Smooth muscle cell (in vitro differentiated cells): ENCODE results near the gene DAB1. TPM values are rescaled to one million over a fixed set of nuclear protein-coding genes. Genes with fewer than 3 reads are reported as not detected.

ENCODE experiments used
- DNase-seq: peaks from one replicate; lab custom pipeline; 2025; ENCODE audit not compliant: unreplicated experiment; lab: John Stamatoyannopoulos, UW
- H2AFZ ChIP-seq: fragments of 200-600 bp; sonication (generic); 2 replicates; pipeline ENCODE4 v1.6.0; 2016; ENCODE audit warnings: antibody characterized with exemption, low read depth, mild to moderate bottlenecking
- H3F3A ChIP-seq: fragments of 200-600 bp; sonication (generic); 2 replicates; pipeline ENCODE4 v1.6.0; 2017; ENCODE audit warnings: antibody characterized with exemption, low read depth
- H3K27ac ChIP-seq: fragments of 200-600 bp; sonication (generic); 2 replicates; pipeline ENCODE4 v1.5.1; 2016; ENCODE audit warnings: low read depth, mild to moderate bottlenecking
- H3K27me3 ChIP-seq: fragments of 200-600 bp; sonication (generic); 2 replicates; pipeline ENCODE4 v1.6.1; 2016; ENCODE audit warnings: low read depth, mild to moderate bottlenecking
- H3K36me3 ChIP-seq: fragments of 200-600 bp; sonication (generic); 2 replicates; pipeline ENCODE4 v1.5.1; 2016; ENCODE audit warnings: low read depth
- H3K4me1 ChIP-seq: fragments of 200-600 bp; sonication (generic); 2 replicates; pipeline ENCODE4 v1.5.1; 2016; ENCODE audit warnings: low read depth
- H3K4me2 ChIP-seq: fragments of 200-600 bp; sonication (generic); 2 replicates; pipeline ENCODE4 v1.6.0; 2016; ENCODE audit warnings: mild to moderate bottlenecking
- H3K4me3 ChIP-seq: fragments of 200-600 bp; sonication (generic); 2 replicates; pipeline ENCODE4 v1.5.1; 2016; ENCODE audit warnings: mild to moderate bottlenecking
- H3K79me2 ChIP-seq: fragments of 200-600 bp; sonication (generic); 2 replicates; pipeline ENCODE4 v1.6.0; 2016; ENCODE audit warnings: low read depth, mild to moderate bottlenecking
- H3K9ac ChIP-seq: fragments of 200-600 bp; sonication (generic); 2 replicates; pipeline ENCODE4 v1.6.0; 2016; ENCODE audit warnings: low read depth
- H3K9me3 ChIP-seq: fragments of 200-600 bp; sonication (generic); replicated peaks from 2 replicates; pipeline ENCODE4 v1.5.1; 2016; ENCODE audit warnings: low read depth
- H4K20me1 ChIP-seq: fragments of 200-600 bp; sonication (generic); 2 replicates; pipeline ENCODE4 v1.6.0; 2016; ENCODE audit warnings: low read depth
- CTCF ChIP-seq: fragments of 200-600 bp; sonication (generic); IDR thresholded peaks from 2 replicates; pipeline ENCODE4 v1.5.1; 2017; ENCODE audit warnings: borderline replicate concordance, mild to moderate bottlenecking, antibody characterized with exemption; ENCODE audit not compliant: insufficient read depth, poor library complexity, severe bottlenecking
- WGBS: methylation state at CpG from one replicate; pipeline ENCODE4 v1.1.7; 2016; ENCODE audit warnings: low lambda C conversion rate; 5-methylcytosine and 5-hydroxymethylcytosine counted together
- polyA plus RNA-seq: library from polyadenylated mRNA; unstranded; fragments of >200 nt; fragmentation: Nextera tagmentation; extraction: Ambion mirVana; gene quantifications from 2 replicates; pipeline ENCODE4 v1.2.1, GENCODE V29; 2016
- total RNA-seq: library from RNA; depleted of rRNA; stranded (reverse); fragments of >200 nt; gene quantifications from 2 replicates; pipeline ENCODE4 v1.2.3, GENCODE V29; 2014

Gene DAB1
- total and polyA plus RNA-seq, 2 experiments from 2014 or later: 0.22 to 0.30 TPM

- H3K4me2 ChIP-seq: no peak overlapping the region
- WGBS: 83% methylated on average over 4 of the region's 4 CpGs
- no peak overlapping the region for H3K27ac ChIP-seq
- no peaks in the 10 kb centered on the region for H3K27me3 ChIP-seq
- H2AFZ ChIP-seq: no peak overlapping the region
- no peaks in the 10 kb centered on the region for H4K20me1 ChIP-seq
- DNase-seq: no peak
- no peak for TF ChIP-seq CTCF
- no peaks in the 10 kb centered on the region for H3K79me2 ChIP-seq
- no peaks in the 10 kb centered on the region for H3K4me1 ChIP-seq
- H3K9me3 ChIP-seq: no peaks in the 10 kb centered on the region
- no peaks in the 10 kb centered on the region for H3F3A ChIP-seq
- H3K9ac ChIP-seq: no peak overlapping the region
- H3K36me3 ChIP-seq: no peaks in the 10 kb centered on the region
- H3K4me3 ChIP-seq: no peak overlapping the region
Measured at GRCh38 chr1:57118948-57119603, 304.8 kb downstream of the DAB1 start.

GRCh38 chr1:57117753-57118152, 306.1 kb downstream of the DAB1 start:
- Histone ChIP-seq H2AFZ (no peak overlapping the region), H3K9ac (no peak overlapping the region), H4K20me1 (no peaks in the 10 kb centered on the region), H3K9me3 (no peaks in the 10 kb centered on the region), H3K4me1 (peaks cover under 1% of the 10 kb centered on the region), H3K27ac (no peak overlapping the region), H3K79me2 (no peaks in the 10 kb centered on the region), H3K4me2 (no peak overlapping the region), H3K36me3 (no peaks in the 10 kb centered on the region), H3K4me3 (no peak overlapping the region), H3F3A (no peaks in the 10 kb centered on the region), H3K27me3 (no peaks in the 10 kb centered on the region)
- 82% methylated on average over 1 of the region's 1 CpG for WGBS
- no peak for TF ChIP-seq CTCF
- DNase-seq: no peak

GRCh38 chr1:57116871-57117270, 307.0 kb downstream of the DAB1 start:
- Histone ChIP-seq H3K4me3 (no peak overlapping the region), H3F3A (no peaks in the 10 kb centered on the region), H3K4me1 (peaks cover 3% of the 10 kb centered on the region), H3K27me3 (no peaks in the 10 kb centered on the region), H3K36me3 (no peaks in the 10 kb centered on the region), H3K9ac (no peak overlapping the region), H4K20me1 (no peaks in the 10 kb centered on the region), H3K79me2 (no peaks in the 10 kb centered on the region), H3K27ac (no peak overlapping the region), H2AFZ (no peak overlapping the region), H3K9me3 (no peaks in the 10 kb centered on the region), H3K4me2 (no peak overlapping the region)
- no peak for DNase-seq
- TF ChIP-seq CTCF: no peak
- WGBS: 97% methylated on average over 4 of the region's 4 CpGs

- Histone ChIP-seq H4K20me1 (no peaks in the 10 kb centered on the region), H3F3A (no peaks in the 10 kb centered on the region), H3K9ac (no peak overlapping the region), H3K36me3 (no peaks in the 10 kb centered on the region), H3K4me1 (peaks cover 3% of the 10 kb centered on the region), H3K4me2 (no peak overlapping the region), H3K4me3 (no peak overlapping the region), H3K27me3 (no peaks in the 10 kb centered on the region), H2AFZ (no peak overlapping the region), H3K27ac (no peak overlapping the region), H3K9me3 (no peaks in the 10 kb centered on the region), H3K79me2 (no peaks in the 10 kb centered on the region)
- DNase-seq: no peak
- WGBS: 72% methylated on average over 4 of the region's 4 CpGs
- no peak for TF ChIP-seq CTCF
Measured at GRCh38 chr1:57115030-57115614, 308.7 kb downstream of the DAB1 start.
